G401 (cell line): ENCODE data around the gene TPK1. TPM values are rescaled to one million over a fixed set of nuclear protein-coding genes. Genes with fewer than 3 reads are reported as not detected.
"Not testable (repeated sequence)": the region's sequence is repeated elsewhere in the genome, so short reads cannot be mapped to it uniquely, and the experiment has no call there.

Source experiments
- DNase-seq: peaks from one replicate; pipeline ENCODE4 v3.0.0-alpha.2; 2015; ENCODE audit warnings: low spot score
- in situ Hi-C: cut with HindIII; loops from 2 replicates; pipeline ENCODE4 v1.10.0; 2016; ENCODE audit warnings: low sequenced_read_pairs, mixed read lengths
- total RNA-seq: library from RNA; depleted of rRNA; stranded (reverse); fragments of >200 nt; shearing (Covaris generic); gene quantifications from 2 replicates; pipeline ENCODE4 v1.2.3, GENCODE V29; 2014

Gene TPK1
- total RNA-seq, 1 experiment from 2014 or later: 1.6 TPM

DNA sequence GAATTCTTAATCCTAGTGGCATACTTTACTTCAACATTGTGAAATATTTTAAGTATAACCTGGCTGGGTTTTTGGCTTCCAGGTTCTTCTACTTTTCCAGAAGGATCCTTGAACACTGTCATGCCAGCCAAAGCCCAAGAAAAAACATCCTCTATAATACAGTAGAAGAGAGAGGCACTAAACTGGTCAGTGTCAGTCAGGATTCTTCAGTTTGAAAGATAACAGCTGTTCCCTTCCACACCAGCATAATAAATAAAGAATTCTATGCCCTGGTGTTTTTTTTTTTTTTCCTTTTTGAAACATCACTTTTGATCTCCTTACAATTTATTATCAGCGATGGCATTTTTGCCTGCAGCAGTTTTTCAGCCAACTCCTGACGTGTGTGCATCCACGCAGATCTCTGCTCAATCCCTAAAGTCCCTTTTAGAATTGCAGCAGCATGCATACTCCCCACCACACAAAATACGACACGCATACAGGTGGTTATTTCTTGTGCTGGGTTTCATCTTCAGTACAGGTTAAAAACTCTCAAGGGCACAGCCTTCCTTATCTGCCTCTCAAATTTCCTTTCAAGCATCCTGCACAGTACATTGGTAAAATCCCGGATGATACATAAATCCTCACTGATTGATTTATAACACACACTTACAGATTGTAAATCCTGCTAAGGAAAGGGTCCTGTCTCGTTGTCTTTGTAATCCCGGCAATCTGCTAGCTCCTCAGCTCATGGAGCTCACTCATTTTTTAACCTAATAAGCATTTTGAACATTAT lies 100.2 kb downstream of the TPK1 start:
- in situ Hi-C loops: no loop called here
- no peak for DNase-seq

DNA sequence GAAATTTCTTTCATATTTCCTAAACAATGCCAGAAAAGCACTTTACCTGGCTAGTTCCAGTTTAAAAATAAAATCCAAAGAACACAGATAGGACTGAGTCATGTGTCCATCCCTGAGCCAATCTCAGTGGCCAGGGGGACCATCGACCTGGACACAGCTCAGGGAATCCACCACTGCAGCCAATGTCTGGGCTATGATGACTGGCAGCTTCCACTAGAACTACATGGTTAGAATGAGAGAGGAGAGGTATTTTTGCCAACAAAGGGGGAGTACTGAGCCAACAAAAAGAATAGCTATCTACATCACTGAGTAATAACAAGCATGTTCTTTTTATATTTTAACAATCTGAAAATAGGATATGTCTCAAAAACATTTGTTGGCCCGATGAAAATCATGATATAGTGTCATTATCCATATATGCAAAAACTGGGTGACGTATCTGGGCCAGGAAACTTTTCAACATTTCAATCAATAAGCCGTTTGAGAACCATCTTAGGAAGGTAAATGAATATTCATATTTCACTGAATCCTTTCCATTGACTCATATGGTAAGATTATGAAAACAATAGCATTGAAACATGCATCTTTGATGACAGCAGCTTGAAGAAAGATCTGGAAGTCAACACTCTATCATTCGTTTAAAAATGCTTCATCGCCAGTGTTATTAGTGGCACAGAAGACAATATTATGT lies 104.0 kb downstream of the TPK1 start:
- no peak for DNase-seq
- in situ Hi-C loops: no loop called here

DNA sequence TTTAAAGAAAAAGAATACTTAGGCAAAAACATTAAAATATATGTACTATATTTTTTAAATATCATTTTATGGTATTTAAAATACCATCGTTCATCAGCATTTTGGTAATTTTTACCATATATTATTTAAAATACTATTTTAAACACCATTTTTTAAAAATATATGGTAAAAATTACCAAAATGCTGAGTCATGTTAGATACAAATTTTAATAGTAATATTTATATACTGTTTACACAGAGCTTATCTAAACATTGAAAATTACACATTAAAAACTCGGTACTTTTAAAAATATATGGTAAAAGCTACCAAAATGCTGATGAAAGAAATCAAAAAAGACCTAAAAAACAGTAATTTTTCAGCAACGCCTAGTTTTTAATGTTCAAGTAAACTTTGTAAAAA lies 105.6 kb downstream of the TPK1 start:
- in situ Hi-C loops: no loop called here

DNA sequence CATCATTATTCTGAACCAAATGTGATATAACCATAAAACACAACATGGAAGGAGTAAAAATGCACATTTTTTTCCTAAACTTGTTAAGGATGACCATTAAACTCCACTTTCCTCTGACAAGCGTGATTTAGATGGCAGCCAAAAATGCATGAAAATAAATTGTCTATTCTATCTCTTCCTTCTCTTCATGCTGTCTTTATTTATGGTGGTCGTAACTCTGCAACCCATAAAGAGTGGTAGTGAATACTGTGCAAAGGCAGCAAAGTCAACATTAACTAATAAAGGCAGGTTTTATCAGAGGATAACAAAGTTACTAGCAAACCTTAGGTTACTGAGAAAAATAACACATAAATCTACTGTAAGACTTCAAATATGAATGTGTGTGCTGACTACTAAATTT lies 106.6 kb downstream of the TPK1 start:
- DNase-seq: no peak
- in situ Hi-C loops: no loop called here

More for the DNA sequence above, 105.6 kb downstream of the TPK1 start:
- no peak for DNase-seq

DNA sequence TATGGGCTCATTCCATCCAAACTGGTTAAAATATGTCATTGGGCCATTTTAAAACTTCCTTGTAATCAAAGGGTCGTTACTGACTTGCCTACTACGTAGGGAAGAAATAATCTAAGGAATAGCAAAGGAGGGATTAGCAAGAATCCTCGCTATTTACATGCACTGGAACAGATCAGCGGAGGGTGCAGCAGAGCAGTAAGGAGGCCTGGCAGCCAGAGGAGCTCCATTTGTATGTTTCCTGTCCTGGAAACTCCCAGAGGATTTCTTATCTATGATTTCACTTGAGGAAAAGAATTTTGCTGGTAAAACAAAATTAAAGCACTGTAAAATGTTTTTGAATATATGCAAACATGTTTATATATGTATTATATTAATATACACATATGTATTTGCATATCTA lies 107.3 kb downstream of the TPK1 start:
- in situ Hi-C loops: no loop called here
- no peak for DNase-seq

DNA sequence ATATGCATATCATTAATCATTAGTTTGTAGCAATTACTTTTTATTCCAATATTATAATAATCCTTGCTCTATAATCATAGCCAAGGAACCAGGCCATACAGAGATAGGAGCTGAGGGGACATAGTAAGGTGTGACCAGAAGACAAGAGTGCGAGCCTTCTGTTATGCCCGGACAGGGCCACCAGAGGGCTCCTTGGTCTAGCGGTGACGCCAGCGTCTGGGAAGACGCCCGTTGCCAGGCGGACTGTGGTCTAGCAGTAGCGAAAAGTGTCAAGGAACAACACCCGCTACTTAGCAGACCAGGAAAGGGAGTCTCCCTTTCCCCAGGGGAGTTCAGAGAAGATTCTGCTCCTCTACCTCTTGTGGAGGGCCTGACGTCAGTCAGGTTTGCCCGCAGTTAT lies 109.0 kb downstream of the TPK1 start:
- in situ Hi-C loops, DNase-seq: not testable (repeated sequence)

DNA sequence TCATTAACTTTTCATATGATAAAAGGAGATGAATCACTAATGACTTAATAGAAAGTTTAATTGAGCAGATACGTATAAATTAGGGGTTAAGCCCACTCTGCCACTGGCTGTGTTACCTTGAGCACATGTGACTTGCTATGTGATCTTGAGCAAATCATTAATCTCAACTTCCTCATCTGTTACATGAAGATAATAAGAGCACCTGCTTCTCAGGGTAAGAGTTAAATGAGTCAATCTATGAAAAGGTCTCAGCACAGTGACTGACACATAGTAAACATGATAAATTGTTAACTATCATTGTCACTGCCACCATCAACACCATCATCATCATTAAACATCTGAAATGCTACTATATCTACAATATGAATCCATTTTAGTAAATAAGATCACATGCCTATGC lies 110.8 kb downstream of the TPK1 start:
- in situ Hi-C loops: no loop called here
- DNase-seq: no peak

DNA sequence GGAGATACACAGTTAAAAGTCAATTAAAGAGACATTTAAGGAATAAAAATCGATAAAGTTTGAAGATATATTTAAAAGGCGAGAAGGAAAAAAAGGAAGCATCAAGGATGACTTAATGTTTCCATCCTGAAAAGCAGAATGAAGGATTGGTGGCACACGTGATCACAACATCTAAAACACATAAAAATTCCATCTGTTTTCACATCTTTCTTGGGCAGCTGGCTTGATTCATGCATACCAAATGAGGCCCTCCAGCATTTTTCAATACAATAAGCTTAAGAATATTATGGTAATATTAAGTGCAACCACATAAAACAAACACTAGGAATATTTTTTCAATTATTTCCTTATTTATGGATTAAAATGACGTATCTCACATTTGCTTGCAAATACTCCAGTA lies 112.6 kb downstream of the TPK1 start:
- DNase-seq: no peak
- in situ Hi-C loops: no loop called here

DNA sequence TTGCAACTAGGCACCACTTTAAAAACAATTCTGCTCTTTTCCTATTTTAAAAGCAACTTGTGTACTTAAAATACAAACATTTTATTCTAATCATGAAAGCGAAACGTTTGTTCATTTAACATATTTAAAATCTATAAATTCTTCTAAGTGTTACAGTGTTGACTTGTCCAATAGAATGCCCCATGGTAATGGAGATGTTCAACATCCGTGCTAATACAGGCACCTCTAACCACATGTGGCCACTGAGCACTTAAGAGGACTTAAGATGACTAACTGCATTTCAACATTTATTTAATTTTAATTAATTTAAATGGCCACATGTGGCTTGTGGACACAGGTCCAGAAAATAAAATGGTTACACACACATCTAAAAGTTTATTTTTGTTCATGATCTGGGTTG lies 115.1 kb downstream of the TPK1 start:
- in situ Hi-C loops: no loop called here

DNA sequence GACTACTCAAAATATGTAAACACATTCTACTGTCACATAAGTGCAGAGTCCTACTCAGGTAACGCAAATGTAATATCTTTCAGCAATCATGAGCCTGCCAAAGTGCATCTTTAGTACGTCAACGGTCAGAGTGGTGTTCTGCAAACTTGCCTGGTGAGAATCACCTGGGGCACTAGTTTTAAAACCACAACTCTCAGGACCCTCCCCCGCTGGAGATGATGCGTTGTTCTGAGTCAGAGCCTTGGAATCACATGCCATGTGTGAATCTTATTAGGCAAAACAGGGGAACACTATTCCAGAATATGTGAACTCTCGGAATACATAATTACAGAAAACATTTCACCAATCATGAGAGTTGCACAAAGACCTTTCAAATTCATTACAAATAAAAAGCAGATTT lies 115.7 kb downstream of the TPK1 start:
- DNase-seq: no peak
- in situ Hi-C loops: no loop called here

More for the DNA sequence above, 115.1 kb downstream of the TPK1 start:
- DNase-seq: no peak

DNA sequence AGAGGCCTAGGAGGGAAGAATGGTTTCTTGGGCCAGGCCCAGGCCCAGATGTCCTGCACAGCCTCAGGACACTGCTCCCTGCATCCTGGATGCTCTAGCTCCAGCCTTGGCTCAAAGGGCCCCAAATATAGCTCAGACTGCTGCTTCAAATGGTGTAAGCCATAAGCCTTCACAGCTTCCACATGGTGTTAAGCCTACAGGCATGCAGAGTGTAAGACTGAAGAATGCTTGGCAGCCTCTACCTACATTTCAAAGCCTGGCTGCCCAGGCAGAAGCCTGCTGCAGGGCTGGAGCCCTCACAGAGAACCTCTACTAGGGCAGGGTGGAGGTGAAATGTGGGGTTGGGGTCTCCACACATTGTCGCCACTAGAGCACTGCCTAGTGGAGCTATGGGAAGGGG lies 118.1 kb downstream of the TPK1 start:
- in situ Hi-C loops: no loop called here
- DNase-seq: no peak

DNA sequence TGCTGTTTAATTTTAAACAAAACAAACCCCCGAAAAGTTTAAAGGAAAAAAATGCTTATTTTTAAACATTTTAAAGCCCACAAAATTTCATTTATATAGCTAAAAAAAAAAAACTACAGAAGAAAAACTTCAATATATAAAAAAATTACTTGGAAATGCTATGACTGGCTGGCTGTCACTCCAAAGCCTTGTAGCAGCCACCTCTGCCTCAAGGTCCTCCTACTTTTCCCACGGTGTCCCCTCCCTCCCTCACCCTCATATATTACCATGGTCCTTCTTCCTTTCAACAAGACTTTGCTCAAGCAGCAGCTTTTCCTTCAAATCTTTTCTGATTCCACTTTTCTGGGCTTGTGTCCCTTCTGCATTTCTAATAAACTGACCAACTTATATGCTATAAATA lies 122.0 kb downstream of the TPK1 start:
- in situ Hi-C loops: no loop called here
- no peak for DNase-seq

DNA sequence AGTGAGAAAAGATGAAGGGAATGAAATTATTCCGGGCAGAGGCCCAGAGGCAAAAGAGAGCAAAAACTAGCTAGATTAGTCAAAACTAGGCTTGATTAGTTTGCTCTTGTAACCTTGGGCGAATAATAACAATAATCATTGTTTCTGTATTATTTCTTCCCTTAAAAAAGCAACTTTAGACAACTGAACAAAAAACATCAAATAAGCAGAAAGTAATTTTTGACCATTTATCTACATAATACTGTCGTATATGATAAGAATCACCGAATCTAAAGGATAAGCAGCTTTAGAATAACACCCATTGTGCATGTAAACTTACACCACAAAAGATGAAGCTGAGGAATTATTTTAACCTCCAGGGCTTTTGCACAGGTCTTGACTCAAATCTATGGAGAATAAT lies 125.1 kb downstream of the TPK1 start:
- no peak for DNase-seq

DNA sequence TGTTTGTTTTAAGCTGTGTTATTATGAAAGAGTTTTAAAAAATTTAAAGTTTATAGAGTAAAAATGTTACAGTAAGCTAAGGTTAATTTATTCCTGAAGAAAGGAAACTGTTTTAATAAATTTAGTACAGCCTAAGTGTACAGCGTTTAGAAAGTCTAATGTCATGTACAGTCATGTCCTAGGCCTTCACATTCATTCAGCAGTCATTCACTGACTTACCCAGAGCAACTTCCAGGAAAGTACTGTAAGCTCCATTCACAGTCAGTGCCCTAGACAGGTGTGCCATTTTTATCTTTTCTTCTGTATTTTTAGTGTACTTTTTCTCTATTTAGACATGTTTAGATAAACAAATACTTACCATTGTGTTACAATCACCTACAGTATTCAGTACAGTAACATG lies 126.8 kb downstream of the TPK1 start:
- in situ Hi-C loops: no loop called here
- DNase-seq: no peak

More for the DNA sequence above, 125.1 kb downstream of the TPK1 start:
- in situ Hi-C loops: no loop called here

DNA sequence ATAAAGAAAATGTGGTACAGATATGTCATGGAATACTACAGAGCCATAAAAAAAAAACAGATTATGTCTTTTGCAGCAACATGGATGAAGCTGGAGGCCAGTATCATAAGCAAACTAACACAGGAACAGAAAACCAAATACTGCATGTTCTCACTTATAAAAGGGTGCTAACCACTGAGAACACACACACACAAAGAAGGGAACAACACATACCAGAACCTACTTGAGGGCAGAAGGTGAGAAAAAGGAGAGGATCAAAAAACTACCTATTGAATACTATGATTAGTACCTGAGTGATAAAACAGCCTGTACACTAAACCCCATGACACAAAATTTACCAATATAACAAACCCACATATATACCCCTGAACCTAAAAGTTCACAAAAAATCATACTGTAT lies 144.6 kb downstream of the TPK1 start:
- no peak for DNase-seq
- in situ Hi-C loops: no loop called here

DNA sequence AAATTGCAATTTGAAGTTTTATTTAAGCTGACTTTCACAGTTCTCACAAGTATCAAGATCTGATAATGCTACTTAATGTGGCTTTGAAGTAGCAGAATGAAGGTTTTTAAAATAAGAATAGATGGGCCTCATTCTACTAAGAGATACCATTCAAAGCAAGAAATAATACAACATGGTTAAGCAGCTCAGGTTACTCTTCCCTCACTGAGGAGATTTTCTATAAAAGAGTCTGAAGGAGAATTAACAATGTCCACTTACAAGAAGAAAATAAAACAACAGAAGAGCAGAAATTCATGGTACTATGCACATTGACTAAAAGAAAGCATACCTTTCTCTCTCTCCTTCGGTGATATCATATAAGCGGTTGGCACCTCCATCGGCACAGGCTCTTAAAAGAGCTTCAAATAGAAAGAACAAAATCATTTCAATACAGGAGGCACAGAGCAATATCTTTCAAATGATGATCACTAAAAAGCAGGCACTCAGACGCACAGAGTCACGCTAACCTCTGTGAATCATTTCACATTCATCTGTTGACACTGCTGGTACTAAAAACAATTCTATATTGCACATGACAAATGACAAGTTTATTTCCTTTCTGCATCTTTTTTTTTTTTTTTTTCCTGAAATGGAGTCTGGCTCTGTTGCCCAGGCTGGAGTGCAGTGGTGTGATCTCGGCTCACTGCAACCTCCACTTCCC lies 153.1 kb downstream of the TPK1 start:
- DNase-seq: no peak
- in situ Hi-C loops: no loop called here

DNA sequence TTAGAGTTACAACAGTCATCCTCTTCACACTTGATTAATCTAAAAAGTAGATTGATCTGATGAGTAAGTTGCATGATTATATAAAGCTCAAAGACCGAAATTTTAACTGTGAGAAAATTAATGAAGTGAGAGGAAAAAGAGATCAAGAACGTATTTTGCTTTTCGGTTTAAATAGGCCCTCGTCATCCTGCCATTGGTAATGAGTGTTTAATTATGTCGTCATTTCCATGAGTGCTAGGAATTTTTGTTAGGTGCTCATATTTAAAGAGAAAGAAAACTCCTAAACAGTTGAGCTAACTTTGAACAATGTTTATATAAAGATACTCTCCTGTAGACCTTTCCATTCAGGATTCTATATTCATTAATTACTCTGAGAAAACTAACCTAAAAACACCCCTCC lies 159.4 kb downstream of the TPK1 start:
- DNase-seq: no peak
- in situ Hi-C loops: no loop called here

DNA sequence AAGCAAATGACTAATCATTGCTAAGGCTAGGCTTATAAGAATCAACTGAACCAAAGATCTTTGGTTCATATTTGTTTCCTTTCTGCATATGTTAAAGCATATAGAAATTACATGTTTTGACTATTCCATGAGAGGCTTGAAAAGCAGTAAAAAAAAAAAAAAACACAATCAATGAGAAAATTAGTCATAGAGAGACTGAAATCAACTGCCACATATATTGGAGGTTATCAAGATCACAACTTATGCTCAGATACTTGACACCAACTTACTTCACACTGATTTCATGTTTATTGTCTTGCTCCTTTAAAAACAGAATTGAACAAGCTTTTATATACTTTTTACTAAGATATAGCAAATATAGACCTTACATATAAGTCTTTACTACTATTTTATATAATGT lies 161.3 kb downstream of the TPK1 start:
- in situ Hi-C loops: no loop called here
- DNase-seq: no peak

DNA sequence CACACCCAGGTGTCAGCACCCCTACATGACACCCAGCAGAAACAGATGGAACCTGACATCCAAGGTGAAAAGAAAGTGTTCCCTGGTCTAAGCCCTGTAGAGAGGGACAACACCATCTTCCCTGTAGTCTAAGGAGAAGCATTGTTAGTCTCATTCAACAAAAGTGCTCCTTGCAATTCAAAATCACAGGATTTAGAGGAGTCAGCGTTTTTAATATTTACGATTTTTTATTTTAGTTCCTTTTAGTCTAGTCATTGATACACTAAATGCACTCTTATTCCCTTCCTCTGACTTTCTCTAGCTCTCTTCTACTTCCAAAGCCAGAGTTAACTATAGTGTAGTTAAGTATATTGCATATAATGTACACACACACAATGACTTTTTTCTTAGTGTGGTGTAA lies 163.0 kb downstream of the TPK1 start:
- no peak for DNase-seq
- in situ Hi-C loops: no loop called here

DNA sequence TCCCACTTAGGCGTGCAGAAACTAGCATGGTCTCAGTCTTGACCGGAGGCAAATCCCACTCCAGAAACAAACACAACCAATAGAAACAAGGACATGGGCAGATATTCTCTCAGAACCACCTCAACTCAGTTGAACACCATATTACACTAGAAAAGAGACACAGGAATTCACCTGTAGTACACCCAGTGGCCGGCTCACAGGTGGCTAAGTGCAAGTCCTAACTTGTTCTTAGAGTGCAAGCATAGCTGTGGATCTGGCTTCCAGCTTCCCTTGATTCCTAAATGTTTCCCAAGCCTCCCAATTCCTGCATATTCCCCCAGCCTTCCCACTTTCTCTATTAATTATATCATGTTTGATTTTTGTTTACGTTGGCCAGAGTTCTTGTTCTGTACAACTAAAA lies 164.4 kb downstream of the TPK1 start:
- DNase-seq: no peak
- in situ Hi-C loops: no loop called here
